ENCODE results near the gene ERC2. TPM values are rescaled to one million over a fixed set of nuclear protein-coding genes. Genes with fewer than 3 reads are reported as not detected.

ERC2 gene
- total and polyA plus RNA-seq, 2 of the 13 experiments (the other 11 are each of a cell fraction or from before 2014, with no cell fraction given): 0.16 to 0.22 TPM

DNA sequence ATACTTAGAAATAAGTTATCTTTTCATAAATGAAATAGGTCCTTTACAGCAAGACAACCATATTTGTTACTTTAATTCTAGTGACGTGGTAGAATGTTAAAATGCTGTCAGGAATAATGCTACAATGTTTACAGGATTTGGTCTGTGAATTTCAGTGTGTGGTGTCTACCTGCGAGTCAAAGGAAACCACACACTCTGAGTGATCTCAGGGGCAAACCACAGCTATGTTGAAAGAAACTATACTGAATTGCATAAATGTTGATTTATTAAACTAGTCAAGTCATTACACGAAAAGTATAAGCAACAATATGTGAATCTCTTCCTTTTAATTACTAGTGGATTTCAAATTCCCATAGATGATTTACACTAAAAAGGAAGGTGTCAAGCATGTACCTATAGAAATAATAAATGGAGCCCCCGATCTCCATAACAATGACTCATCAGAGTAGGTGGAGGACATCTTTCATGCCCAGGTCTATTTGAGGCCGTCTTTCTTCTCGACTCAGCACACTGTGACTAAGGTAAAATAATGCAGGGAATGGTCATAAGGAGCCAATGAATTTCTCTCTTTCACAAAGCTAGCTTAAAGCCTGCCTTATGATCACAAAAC, 463.0 kb downstream of the ERC2 start:
- no peaks in the 10 kb centered on the region for H3K4me1 ChIP-seq (ENCODE audit: insufficient read depth, low read length)
- H4K20me1 ChIP-seq (ENCODE audit: insufficient read depth, low read length): no peaks in the 10 kb centered on the region
- H3K9me3 ChIP-seq (ENCODE audit: low read length): no peaks in the 10 kb centered on the region
- no TSS peak for BruUV-seq (replicated peaks)
- FAIRE-seq (no peak), ATAC-seq (no peak), DNase-seq (ENCODE audit: low spot score) (no peak)
- H3K27me3 ChIP-seq (ENCODE audit: control insufficient read depth in 1 of 2, insufficient read depth in 2 of 2, low read length in 2 of 2): no peaks in the 10 kb centered on the region
- H3K4me3 ChIP-seq (replicated peaks in 1 of 3; ENCODE audit: insufficient read depth in 1 of 3, low read depth in 2 of 3, low read length in 3 of 3): no peak overlapping the region
- no peaks in the 10 kb centered on the region for H3K36me3 ChIP-seq (replicated peaks in 1 of 2; ENCODE audit: control insufficient read depth in 1 of 2, insufficient read depth in 2 of 2, low read length in 2 of 2)
- ChIA-PET POLR2A (no interaction called here), CTCF (ENCODE audit: low intra/inter-chr PET ratio, low total read pairs) (no interaction called here)
- H3K9ac ChIP-seq (ENCODE audit: insufficient read depth, low read depth, low read length): no peak overlapping the region
- TF ChIP-seq, protein P1, sequence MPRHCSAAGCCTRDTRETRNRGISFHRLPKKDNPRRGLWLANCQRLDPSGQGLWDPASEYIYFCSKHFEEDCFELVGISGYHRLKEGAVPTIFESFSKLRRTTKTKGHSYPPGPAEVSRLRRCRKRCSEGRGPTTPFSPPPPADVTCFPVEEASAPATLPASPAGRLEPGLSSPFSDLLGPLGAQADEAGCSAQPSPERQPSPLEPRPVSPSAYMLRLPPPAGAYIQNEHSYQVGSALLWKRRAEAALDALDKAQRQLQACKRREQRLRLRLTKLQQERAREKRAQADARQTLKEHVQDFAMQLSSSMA (CRISPR knock-in tag; IDR thresholded peaks at IDR 0.05): no peak
- TF ChIP-seq, protein P2, sequence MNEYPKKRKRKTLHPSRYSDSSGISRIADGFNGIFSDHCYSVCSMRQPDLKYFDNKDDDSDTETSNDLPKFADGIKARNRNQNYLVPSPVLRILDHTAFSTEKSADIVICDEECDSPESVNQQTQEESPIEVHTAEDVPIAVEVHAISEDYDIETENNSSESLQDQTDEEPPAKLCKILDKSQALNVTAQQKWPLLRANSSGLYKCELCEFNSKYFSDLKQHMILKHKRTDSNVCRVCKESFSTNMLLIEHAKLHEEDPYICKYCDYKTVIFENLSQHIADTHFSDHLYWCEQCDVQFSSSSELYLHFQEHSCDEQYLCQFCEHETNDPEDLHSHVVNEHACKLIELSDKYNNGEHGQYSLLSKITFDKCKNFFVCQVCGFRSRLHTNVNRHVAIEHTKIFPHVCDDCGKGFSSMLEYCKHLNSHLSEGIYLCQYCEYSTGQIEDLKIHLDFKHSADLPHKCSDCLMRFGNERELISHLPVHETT (CRISPR knock-in tag; conservative IDR thresholded peaks at IDR 0.05): no peak
- TF ChIP-seq FOSL1 (CRISPR knock-in tag; IDR thresholded peaks at IDR 0.05; ENCODE audit: borderline replicate concordance) (no peak), ZNF496 (CRISPR knock-in tag; IDR thresholded peaks at IDR 0.05; ENCODE audit: insufficient replicate concordance) (no peak), WIZ (CRISPR knock-in tag; IDR thresholded peaks at IDR 0.05) (no peak), NR2F6 (IDR thresholded peaks at IDR 0.05) (no peak), NR2F6 (CRISPR knock-in tag; IDR thresholded peaks at IDR 0.05) (no peak), ZNF746 (CRISPR knock-in tag; IDR thresholded peaks at IDR 0.05) (no peak), ZNF562 (CRISPR knock-in tag; IDR thresholded peaks at IDR 0.05; ENCODE audit: borderline replicate concordance) (no peak), TRIM24 (CRISPR knock-in tag; IDR thresholded peaks at IDR 0.05) (no peak), ZNF251 (CRISPR knock-in tag; IDR thresholded peaks at IDR 0.05) (no peak)
- TF ChIP-seq, protein P3, sequence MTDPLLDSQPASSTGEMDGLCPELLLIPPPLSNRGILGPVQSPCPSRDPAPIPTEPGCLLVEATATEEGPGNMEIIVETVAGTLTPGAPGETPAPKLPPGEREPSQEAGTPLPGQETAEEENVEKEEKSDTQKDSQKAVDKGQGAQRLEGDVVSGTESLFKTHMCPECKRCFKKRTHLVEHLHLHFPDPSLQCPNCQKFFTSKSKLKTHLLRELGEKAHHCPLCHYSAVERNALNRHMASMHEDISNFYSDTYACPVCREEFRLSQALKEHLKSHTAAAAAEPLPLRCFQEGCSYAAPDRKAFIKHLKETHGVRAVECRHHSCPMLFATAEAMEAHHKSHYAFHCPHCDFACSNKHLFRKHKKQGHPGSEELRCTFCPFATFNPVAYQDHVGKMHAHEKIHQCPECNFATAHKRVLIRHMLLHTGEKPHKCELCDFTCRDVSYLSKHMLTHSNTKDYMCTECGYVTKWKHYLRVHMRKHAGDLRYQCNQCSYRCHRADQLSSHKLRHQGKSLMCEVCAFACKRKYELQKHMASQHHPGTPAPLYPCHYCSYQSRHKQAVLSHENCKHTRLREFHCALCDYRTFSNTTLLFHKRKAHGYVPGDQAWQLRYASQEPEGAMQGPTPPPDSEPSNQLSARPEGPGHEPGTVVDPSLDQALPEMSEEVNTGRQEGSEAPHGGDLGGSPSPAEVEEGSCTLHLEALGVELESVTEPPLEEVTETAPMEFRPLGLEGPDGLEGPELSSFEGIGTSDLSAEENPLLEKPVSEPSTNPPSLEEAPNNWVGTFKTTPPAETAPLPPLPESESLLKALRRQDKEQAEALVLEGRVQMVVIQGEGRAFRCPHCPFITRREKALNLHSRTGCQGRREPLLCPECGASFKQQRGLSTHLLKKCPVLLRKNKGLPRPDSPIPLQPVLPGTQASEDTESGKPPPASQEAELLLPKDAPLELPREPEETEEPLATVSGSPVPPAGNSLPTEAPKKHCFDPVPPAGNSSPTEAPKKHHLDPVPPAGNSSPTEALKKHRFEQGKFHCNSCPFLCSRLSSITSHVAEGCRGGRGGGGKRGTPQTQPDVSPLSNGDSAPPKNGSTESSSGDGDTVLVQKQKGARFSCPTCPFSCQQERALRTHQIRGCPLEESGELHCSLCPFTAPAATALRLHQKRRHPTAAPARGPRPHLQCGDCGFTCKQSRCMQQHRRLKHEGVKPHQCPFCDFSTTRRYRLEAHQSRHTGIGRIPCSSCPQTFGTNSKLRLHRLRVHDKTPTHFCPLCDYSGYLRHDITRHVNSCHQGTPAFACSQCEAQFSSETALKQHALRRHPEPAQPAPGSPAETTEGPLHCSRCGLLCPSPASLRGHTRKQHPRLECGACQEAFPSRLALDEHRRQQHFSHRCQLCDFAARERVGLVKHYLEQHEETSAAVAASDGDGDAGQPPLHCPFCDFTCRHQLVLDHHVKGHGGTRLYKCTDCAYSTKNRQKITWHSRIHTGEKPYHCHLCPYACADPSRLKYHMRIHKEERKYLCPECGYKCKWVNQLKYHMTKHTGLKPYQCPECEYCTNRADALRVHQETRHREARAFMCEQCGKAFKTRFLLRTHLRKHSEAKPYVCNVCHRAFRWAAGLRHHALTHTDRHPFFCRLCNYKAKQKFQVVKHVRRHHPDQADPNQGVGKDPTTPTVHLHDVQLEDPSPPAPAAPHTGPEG (CRISPR knock-in tag; IDR thresholded peaks at IDR 0.05): no peak
- WGBS (ENCODE audit: low lambda C conversion rate): 2% methylated on average over 6 of the region's 6 CpGs
- in situ Hi-C loops (cut with HindIII; ENCODE audit: extremely low pct_ligation_motif_present, low pct_unique_long_range_greater_than_20kb): no loop called here
- no peaks in the 10 kb centered on the region for H3K79me2 ChIP-seq (ENCODE audit: insufficient read depth, low read length)
- no peak overlapping the region for H2AFZ ChIP-seq (ENCODE audit: low read length)
- intact Hi-C loops (cut with micrococcal nuclease; ENCODE audit: unreplicated experiment): no loop called here
- no peak overlapping the region for H3K4me2 ChIP-seq (ENCODE audit: low read depth, low read length)
- H3K27ac ChIP-seq (ENCODE audit: extremely low read length, insufficient read depth, low read length): no peak overlapping the region
